Uterus (tissue), 4 donors: ENCODE measurements around the gene HORMAD2. TPM values are rescaled to one million over a fixed set of nuclear protein-coding genes. Genes with fewer than 3 reads are reported as not detected.

ENCODE experiments used
- DNase-seq, 2 donors: peaks; one replicate each; pipeline ENCODE4 v3.0.0-alpha.2; 2019 to 2020
- H3K27ac ChIP-seq, 2 donors: fragments of 200-600 bp; sonication (generic); 1 replicate in 1 of 2; 2 replicates in 1 of 2; pipeline ENCODE4 v1.5.1; 2016 to 2018
- H3K27me3 ChIP-seq, 2 donors: fragments of 200-600 bp; sonication (generic); one replicate each; pipeline ENCODE4 v1.5.1; 2018 to 2019; ENCODE audit warnings: control low read depth in 1 of 2
- H3K36me3 ChIP-seq, 2 donors: fragments of 200-600 bp; sonication (generic); one replicate each; pipeline ENCODE4 v1.5.1; 2019; ENCODE audit warnings: control low read depth in 1 of 2
- H3K4me1 ChIP-seq, 2 donors: fragments of 200-600 bp; sonication (generic); one replicate each; pipeline ENCODE4 v1.5.1; 2018 to 2019; ENCODE audit warnings: control low read depth in 1 of 2
- H3K4me3 ChIP-seq, 2 donors: fragments of 200-600 bp; sonication (generic); 1 replicate in 1 of 2; 2 replicates in 1 of 2; pipeline ENCODE4 v1.5.1; 2018 to 2019; ENCODE audit warnings: mild to moderate bottlenecking in 1 of 2
- H3K9me3 ChIP-seq, 2 donors: fragments of 200-600 bp; sonication (generic); one replicate each; pipeline ENCODE4 v1.5.1; 2019; ENCODE audit warnings: control low read depth in 1 of 2
- POLR2A ChIP-seq, 2 donors: fragments of 450-650 bp; IDR thresholded peaks; one replicate each; pipeline ENCODE4 v1.6.1; 2016; ENCODE audit warnings: antibody characterized with exemption in 2 of 2, mild to moderate bottlenecking in 1 of 2, moderate library complexity in 1 of 2
- intact Hi-C: fragments of 100-400 bp; cut with DNase I; formaldehyde crosslinking; loops from one replicate; pipeline ENCODE4 v1.15.1; 2023; ENCODE audit warnings: low total_unique reads
- total RNA-seq, 4 donors: library from RNA; depleted of rRNA in 3 of 4; stranded (reverse); fragments of >200 nt in 3 of 4; gene quantifications; one replicate each; pipeline versions ENCODE4 v1.1.0 to v1.2.4, GENCODE V29; 2014 to 2023
- TF ChIP-seq, protein P1 (sequence below), 4 experiments: fragments of 200-600 bp in 2 of 4; fragments of 450-650 bp in 2 of 4; sonication (generic) in 2 of 4; IDR thresholded peaks; one replicate each; pipeline ENCODE4 v1.5.1; 2016 to 2019; ENCODE audit warnings: antibody characterized with exemption in 4 of 4, mild to moderate bottlenecking in 2 of 4, moderate library complexity in 1 of 4
- donor health status: DM: yes; HTN: yes; CAD: no.

HORMAD2 gene
- total RNA-seq, 4 donors from 2014 or later, result not detected

DNA sequence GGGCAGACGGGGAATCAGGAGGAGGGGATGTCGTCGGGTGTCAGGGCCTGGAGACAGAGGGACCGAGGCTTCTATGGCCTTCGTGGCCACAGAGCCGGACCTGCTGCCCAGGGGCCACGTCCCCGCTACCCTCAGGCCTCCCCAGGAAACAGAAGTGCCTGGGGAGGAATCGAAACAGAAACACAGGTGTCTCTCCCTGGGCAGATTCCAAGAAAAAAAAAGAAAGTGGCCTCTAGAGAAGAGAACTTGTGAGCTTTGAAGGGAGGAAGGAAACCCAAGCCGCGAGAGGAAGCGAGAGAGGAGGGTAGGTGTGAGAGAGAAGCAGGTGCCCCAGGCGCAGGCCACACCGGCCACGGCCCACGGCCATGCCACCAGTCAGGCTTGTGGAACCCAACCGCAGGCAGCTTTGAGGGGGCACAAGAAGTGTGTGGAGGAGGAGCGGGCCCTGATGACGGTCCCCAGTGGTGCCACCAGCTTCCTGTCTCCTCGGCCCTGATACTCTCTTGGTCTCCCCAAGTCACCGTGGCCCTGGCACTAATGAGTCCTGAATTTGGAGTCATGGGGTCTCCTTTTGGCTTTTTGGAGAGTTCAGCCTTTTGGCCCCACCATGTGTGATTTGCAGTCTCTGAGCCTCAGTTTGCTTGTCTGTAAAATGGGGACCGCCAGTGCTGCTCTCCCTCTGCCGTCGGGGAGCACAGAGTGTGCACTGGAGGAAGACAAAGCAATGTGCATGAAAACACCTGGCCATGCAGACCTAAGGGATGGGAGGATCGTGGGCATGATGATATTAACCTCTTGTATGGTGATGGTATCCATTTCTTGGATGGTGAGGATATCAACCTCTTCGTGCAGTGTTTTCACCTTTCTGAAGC, 141.1 kb downstream of the HORMAD2 start:
- no peak for DNase-seq

GRCh38 chr22:30222321-30222720, 142.1 kb downstream of the HORMAD2 start:
- TF ChIP-seq, protein P1, sequence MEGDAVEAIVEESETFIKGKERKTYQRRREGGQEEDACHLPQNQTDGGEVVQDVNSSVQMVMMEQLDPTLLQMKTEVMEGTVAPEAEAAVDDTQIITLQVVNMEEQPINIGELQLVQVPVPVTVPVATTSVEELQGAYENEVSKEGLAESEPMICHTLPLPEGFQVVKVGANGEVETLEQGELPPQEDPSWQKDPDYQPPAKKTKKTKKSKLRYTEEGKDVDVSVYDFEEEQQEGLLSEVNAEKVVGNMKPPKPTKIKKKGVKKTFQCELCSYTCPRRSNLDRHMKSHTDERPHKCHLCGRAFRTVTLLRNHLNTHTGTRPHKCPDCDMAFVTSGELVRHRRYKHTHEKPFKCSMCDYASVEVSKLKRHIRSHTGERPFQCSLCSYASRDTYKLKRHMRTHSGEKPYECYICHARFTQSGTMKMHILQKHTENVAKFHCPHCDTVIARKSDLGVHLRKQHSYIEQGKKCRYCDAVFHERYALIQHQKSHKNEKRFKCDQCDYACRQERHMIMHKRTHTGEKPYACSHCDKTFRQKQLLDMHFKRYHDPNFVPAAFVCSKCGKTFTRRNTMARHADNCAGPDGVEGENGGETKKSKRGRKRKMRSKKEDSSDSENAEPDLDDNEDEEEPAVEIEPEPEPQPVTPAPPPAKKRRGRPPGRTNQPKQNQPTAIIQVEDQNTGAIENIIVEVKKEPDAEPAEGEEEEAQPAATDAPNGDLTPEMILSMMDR (IDR thresholded peaks at IDR 0.05), result no peak
- no peak for TF ChIP-seq POLR2A (IDR thresholded peaks at IDR 0.05)
- intact Hi-C loops, result no loop called here
- Histone ChIP-seq H3K36me3 (no peaks in the 10 kb centered on the region), H3K9me3 (no peaks in the 10 kb centered on the region), H3K4me1 (no peaks in the 10 kb centered on the region), H3K27ac (no peak overlapping the region), H3K27me3 (no peaks in the 10 kb centered on the region), H3K4me3 (no peak overlapping the region)
- DNase-seq, result no peak

More for the DNA sequence above, 141.1 kb downstream of the HORMAD2 start:
- no peak overlapping the region for H3K4me3 ChIP-seq
- no peaks in the 10 kb centered on the region for H3K4me1 ChIP-seq
- no peak overlapping the region for H3K27ac ChIP-seq
- intact Hi-C loops, result no loop called here
- no peaks in the 10 kb centered on the region for H3K27me3 ChIP-seq
- no peak for TF ChIP-seq POLR2A (IDR thresholded peaks at IDR 0.05)
- no peaks in the 10 kb centered on the region for H3K36me3 ChIP-seq
- no peaks in the 10 kb centered on the region for H3K9me3 ChIP-seq

DNA sequence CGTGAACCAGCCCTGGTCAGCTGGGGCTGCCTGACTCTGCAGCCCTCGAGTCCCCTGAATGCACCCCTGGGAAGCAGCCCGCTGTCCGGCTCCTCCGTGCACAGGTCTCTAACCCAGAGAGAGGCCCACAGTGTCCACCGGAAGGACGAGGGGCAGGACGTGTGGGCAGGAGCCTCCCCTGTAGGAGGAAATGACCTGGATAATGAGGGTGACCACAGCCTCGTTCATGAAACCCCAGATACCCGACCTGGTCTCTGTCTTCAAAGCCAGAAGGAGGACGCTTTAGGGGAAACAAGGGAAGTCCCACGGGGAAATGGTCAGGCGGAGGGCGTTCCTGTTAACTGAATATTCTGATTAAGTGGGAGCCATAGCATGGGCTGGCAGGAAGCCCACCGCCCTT, 143.0 kb downstream of the HORMAD2 start:
- intact Hi-C loops, result no loop called here
- H3K4me3 ChIP-seq, result no peak overlapping the region
- no peaks in the 10 kb centered on the region for H3K9me3 ChIP-seq
- no peak for DNase-seq
- TF ChIP-seq POLR2A (IDR thresholded peaks at IDR 0.05), result no peak
- TF ChIP-seq, protein P1 (IDR thresholded peaks at IDR 0.05), result no peak
- H3K27ac ChIP-seq, result no peak overlapping the region
- H3K36me3 ChIP-seq, result no peaks in the 10 kb centered on the region
- no peaks in the 10 kb centered on the region for H3K27me3 ChIP-seq
- H3K4me1 ChIP-seq, result no peaks in the 10 kb centered on the region

DNA sequence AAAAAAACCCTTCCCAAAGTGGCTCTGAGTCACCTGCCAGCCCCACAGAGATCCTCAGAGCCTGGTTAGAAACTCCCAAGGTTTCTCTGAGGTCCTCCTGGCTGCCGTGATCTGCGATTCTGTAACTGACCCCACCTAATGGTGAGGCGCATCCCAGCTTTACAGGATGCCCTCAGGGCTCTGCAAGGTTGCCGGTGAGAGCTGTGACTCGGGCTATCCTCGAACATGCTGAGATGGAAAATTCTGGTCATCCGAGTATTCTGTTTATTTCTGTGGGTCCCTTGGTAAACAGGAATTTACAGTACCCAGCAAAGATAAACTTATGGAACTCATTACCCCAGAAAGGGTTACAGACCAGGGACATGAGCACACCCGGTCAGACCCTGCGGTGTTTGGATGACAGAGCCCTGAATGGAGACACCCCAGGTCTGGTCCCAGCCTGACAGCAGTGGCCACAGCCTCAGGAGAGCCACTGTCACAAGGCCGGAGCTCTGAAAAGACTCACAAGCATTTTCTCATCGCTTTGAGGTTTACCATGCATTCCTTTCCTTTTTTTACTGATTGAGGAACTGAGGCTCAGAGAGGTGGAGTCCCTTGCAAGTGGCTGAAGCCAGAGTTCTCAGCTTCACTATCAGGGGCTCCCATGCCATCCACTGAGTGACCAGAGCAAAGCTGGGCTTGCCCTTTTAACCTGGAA, 144.0 kb downstream of the HORMAD2 start:
- intact Hi-C loops, result no loop called here
- DNase-seq, result no peak
- H3K4me1 ChIP-seq, result no peaks in the 10 kb centered on the region
- H3K27ac ChIP-seq, result no peak overlapping the region
- TF ChIP-seq, protein P1 (IDR thresholded peaks at IDR 0.05), result no peak
- TF ChIP-seq POLR2A (IDR thresholded peaks at IDR 0.05), result no peak
- no peaks in the 10 kb centered on the region for H3K9me3 ChIP-seq
- H3K36me3 ChIP-seq, result no peaks in the 10 kb centered on the region
- no peaks in the 10 kb centered on the region for H3K27me3 ChIP-seq
- no peak overlapping the region for H3K4me3 ChIP-seq

DNA sequence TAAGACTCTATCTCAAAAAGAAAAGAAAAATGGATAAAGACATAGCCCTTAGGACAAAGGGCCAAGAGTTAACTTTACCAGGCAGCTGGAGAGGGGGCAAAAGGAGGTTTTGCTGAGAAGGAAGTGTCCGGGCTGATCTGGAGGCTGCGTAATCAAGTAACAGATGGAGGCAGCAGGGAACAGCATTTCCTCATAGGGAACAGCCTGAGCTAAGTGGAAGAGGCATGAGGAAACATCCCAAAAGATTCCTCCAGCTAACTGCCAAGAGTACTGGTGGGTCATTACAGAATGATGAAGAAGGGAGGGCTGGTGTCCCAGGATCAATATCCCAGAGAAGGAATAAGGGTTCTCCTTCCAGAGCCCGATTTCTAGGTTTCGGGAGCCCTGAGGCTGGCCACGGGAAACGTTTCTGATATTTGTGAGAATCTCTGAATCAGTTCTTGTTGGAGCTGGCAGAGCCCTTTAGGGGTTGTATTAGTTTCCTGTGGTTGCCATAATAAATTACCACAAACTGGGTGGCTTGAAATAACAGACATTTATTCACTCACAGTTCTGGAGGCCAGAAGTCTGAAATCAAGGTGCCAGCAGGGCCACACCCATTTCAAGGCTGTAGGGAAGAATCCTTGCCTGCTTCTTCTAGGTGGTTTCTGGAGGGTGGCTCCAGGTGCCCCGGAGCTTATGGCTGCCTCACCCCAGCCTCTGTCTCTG, 145.1 kb downstream of the HORMAD2 start:
- intact Hi-C loops, result no loop called here
- H3K27me3 ChIP-seq, result no peaks in the 10 kb centered on the region
- no peak overlapping the region for H3K27ac ChIP-seq
- H3K4me1 ChIP-seq, result no peaks in the 10 kb centered on the region
- no peaks in the 10 kb centered on the region for H3K9me3 ChIP-seq
- no peak overlapping the region for H3K4me3 ChIP-seq
- no peak for DNase-seq
- H3K36me3 ChIP-seq, result no peaks in the 10 kb centered on the region
- TF ChIP-seq, protein P1 (IDR thresholded peaks at IDR 0.05), result no peak
- no peak for TF ChIP-seq POLR2A (IDR thresholded peaks at IDR 0.05)
